Stimulated activated CD8-positive, alpha-beta memory T cell treated with anti-CD3 and anti-CD28 coated beads, Interleukin-12 subunit alpha, Interleukin-12 subunit beta, amount 100 ng/mL, for 1 hour (primary cell): ENCODE results near the gene DMD.
"Not testable (repeated sequence)": the region's sequence is repeated elsewhere in the genome, so short reads cannot be mapped to it uniquely, and the experiment has no call there.

Experiments
- DNase-seq: peaks from one replicate; pipeline ENCODE4 v3.0.0-alpha.2; 2020; ENCODE audit warnings: low read depth

The DMD gene

DNA sequence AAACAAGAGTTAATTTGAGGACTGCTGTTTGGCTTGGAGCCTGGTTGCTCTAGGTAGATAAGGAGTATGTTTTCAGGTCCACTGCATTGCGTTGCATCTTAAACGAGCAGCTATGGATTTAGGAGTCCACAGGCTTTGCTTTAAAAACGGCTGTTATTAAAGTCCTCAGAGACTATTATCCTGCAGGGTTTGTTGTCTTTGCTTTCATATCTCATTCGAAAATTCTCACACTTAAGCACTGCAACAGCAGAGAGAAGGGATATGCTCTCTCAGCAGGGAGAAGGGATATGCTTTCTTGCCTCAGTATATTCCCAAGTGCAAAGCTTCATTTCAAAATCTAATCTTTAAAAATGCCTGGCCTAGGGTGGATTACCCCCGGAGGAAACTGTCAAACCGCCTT is 1694.8 kb downstream of the DMD start:
- DNase-seq = no peak

DNA sequence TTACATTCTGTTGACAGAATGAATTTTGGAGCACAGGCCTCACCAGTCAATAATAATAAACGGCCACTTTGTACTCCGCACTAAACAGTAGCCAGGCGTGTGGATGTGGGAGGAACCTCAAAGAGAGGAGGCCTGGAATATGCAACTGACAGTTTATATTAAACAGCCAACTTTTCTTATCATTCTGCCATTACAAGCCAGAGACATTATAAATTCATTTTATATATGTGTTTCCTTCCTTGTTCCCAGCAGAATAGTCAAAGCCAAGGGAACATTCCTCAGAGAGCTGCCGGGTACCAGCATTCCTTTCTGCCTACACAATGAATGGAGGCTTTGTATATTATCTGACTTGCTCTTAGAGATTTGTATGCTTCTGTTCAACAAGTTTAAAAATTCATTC is 1703.0 kb downstream of the DMD start:
- no peak for DNase-seq

DNA sequence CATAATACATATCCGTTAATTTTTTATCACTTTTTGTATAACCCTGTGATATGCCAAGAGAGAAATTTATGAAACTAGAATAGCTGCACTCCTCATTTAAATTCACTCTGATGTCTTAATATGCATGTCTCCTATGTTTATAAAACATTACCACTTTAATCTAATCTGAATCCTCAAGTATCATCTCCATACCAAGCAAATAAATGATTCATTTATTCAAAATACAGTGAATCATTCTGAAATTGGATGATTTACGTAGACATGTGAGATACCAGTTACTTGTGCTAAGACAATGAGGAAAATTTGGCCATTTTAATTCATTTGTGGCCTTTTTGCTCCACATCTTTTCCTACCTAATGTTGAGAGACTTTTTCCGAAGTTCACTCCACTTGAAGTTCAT is 1704.4 kb downstream of the DMD start:
- DNase-seq = no peak

DNA sequence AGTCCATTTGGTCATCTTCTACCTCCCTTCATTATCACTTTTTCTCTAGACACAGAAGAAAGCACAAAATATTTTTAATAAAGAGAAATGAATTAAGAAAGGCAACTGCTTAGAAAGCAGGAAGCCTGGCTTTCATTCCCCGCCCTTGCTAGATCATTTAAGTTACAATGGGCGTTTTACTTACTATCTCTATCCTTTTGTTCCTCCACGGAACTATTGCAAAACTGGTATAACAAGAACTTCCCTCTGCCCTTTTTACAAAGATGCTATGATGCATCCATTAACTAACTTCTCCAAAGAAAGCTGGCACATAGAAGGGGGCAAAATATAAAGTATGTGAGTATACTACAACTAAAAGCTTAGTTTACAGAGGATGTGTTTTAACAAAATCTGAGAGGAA is 1705.0 kb downstream of the DMD start:
- DNase-seq = no peak

DNA sequence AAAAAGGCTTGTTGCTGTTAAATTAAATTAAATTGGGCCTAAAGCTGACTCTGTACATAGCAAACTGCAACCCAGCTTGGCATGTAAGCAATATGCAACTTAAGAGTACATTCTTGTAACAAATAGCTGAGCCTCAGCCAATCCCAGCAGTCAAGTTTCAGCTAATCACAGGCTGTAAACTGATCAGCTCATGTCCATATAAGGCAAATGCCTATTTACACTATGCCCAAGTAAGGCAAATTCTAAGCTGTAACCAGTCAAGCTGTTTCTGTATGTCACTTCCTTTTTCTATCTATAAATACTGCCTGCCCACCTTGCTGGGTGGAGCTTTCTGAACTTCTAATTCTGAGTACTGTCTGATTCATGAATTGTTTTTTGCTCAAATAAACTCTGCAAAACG is 1710.4 kb downstream of the DMD start:
- no peak for DNase-seq

DNA sequence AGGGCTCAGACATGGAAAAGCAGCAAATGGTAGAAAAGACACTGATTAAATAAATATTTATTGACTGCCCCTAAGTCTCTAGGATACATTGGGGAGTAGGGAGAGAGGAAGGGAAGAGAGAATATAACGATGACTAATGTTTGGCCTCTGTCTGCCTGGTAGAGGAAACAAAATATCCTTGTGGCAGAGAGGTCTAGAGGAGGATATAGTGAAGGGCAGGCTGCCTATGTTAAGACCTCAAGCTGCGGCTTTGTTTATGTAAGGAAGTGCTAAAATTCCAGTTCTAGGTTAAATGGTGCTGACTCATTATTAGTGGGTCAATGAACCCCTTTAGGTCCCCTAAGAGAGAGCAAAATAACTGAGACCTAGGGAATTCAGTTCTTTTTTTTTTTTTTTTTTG is 1712.2 kb downstream of the DMD start:
- DNase-seq = no peak

DNA sequence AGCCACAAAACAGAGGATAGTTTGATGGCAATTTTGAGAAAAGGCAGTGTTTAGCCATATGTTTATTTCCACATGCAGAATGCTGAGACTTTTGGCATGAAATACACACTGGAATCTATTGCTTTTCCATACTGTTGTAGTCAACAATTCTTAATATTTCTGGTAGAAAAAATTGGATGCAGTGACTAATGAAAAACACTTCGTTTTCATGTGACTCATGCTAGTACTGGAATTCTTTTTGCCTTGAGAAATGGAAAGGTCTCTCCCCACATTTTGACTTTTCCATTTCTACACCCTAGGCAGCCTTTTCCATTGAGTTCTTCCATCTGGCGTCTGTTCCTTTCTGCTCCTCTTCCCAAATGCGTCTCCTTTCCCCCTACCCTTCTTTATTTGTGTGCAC is 1714.3 kb downstream of the DMD start:
- DNase-seq = no peak

DNA sequence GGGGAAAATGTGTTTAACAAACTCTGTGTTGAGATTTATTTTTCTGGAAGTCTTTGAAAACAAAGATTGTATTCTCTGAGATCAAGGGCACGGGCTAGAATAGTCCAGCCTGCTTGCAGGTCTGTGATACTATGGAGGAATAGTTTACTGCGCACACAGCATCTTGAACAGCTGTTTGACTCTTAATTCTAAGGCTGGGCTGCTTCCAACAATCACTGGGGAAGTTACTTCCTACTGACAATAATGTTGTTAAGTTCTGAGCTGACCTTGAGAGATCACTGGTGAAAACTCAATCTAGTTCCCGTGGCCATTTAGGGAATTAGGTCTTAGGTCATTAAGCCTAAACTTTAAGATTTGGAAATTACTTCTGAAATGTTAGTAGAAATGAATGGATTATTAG is 1723.4 kb downstream of the DMD start:
- DNase-seq = no peak

DNA sequence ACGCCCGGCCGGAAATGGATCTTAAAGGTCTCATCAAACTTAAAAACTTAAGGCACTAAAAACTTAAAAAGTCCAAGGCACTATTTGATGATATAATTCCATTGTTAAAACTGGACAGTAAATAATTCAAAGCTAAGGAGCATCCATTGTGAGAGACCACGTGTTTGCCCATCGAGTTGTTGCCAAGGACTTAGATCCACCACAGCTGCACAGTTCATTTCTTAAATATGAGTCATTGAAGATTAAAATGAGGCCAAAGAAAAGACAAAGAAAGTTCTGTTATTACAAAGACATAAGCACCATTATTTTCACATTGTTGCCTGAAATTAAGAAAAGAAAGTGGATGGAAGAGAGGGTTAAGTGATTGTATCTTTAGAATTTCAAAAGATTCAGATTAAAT is 1728.0 kb downstream of the DMD start:
- DNase-seq = no peak

DNA sequence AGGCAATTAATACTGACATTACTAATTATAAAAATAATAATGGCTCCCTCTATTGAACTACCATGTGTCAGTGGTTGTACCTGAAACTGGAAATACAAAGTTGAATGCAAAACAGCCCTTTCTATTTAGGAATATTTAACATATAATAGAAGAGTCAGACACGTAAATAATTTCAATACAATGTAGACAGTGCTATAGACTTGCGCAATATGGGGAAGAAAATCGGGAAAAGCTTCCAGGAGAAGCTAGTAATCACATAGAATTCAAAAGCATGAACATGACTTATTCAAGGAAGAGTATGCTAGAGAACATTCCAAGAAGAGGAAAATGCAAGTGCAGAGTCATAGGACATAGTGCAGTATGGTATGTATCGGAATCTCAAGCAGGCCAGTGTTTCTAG is 1730.7 kb downstream of the DMD start:
- DNase-seq = no peak

DNA sequence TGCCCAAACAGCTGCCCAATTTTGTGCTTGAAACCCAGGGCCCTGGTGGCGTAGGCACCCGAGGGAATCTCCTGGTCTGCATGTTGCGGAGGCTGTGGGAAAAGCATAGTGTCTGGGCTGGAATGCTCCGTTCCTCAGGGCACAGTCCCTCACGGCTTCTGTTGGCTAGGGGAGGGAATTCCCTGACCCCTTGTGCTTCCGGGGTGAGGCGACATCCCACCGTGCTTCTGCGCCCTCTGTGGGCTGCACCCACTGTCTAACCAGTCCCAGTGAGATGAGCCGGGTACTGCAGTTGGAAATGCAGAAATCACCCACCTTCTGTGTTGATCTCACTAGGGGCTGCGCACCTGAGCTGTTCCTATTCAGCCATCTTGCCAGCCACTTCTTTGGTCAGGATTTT is 1740.1 kb downstream of the DMD start:
- DNase-seq = no peak

DNA sequence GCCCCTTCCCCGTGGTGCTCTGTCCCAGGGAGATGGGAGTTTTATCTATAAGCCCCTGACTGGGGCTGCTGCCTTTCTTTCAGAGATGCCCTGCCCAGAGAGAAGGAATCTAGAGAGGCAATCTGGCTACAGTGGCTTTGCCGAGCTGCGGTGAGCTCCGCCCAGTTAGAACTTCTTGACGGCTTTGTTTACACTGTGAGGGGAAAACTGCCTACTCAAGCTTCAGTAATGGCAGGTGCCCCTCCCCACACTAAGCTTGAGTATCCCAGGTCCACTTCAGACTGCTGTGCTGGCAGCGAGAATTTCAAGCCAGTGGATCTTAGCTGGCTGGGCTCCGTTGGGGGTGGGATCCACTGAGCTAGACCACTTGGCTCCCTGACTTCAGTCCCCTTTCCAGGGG is 1740.6 kb downstream of the DMD start:
- not testable (repeated sequence) for DNase-seq

DNA sequence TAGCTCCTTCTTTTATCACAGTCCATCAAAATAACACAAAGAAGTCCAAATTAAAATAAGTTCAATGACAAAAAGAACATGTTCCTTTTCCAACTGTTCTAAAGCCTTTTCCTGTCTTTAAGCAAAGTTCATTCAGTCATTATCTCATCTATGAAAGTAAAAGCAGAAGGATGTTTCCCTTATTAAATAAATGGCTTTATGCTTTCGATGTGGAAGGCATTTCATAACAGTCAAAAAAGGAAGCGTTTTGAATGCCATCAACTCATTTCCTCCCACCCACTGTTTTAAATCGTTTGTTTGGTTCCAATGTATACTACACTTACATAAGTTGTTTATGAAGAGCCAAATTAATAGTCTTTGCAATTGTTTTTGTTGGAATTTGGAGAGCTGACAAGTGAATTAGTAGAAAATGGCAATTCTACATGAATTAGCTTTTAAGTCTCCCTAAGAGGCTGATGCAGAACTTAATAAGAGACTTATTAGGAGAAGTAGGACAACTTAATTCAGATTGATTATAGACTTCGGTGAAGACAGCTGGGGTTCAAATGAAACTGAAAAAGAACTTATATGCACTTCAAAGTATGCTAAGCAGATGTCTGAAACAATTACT is 1746.9 kb downstream of the DMD start:
- DNase-seq = no peak

DNA sequence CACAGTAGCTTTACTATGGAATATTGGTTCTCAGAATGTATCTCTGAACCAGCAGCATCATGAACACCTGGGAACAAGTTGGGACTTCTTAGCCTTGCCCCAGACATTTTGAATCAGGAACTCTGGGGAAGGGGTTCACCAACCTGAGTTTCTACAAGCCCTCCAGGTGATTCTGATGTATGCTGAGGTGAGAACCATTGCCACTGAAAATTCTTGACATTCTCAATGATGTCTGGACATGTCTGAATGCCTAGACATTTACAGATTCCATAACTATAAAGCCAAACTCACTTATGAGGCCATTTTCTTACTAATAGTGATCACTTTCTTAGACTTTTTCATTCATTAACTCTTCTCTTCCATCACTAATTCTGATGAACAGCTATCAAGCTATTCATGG is 1750.1 kb downstream of the DMD start:
- DNase-seq = no peak

DNA sequence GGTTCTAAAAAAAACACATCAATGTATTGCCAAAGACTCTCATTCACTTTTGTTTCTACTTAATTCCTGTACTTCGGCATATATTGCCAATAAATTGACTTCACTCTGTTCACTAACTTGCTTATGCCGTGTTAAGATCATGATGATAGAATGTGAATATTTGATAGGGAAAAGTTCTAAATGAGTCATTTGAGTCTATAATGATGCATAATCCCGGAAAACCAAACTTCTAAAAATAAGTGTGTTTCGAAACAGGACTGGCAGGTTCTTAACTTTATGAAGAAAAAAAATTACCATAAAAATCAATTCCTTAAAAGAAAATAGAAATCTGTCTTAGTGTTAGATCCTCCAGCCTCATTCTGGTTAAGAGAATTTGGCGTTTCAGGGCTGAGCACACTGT is 1752.0 kb downstream of the DMD start:
- no peak for DNase-seq

DNA sequence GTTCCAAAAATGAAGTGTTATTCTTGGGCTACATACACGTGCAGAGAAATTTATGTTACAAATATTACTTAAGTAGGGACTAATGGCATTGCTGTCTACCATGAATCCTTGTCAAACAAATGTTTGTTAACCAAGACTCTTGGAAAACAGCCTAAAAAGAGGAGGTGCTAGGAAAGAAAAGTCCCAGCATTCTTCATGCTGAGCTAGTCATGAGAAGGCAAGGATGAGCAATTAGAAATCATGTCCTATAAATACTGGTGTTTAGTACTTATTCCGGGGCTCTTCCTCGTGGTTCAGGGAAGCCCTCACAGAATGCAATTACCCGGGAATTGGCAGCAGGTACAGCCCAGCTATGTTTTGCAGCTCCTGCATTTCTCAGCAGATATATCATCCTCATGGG is 1761.4 kb downstream of the DMD start:
- no peak for DNase-seq

DNA sequence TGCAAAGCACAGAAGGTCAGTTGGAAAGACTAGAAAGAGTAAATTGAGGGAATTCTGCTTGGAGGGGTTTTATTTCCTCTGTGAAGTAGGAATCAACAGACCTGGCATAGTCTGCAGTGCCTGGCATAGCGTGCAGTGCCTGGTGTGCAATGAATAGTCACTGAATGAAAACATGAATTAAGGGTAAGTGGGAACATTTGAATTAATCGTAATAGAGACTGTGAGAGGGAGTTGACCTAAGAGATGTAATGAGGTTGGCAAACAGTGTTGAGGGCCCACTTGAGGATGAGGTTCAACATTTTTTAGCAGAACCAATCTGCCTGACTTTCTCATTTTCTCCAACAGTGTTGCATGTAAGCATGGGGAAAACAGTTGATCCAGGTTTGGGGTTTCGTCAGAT is 1762.3 kb downstream of the DMD start:
- DNase-seq = no peak

DNA sequence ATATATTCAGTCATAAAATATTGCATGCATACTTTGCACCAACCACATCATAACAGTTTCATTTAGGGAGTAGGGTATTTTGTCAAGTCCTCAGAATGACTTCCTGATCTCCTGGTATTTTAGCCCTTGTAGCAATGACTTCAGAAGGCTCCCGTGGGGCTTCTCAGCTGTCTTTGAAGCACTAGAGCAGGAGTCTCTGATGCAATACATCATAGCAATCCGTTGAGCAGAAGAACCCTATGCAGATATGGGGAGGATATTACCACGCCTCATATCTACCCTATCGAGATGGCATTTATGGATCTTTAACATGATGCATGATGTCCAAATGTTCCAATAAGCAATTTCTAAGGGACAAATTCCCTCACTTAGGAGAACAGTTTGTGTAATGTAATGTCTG is 1765.8 kb downstream of the DMD start:
- no peak for DNase-seq

DNA sequence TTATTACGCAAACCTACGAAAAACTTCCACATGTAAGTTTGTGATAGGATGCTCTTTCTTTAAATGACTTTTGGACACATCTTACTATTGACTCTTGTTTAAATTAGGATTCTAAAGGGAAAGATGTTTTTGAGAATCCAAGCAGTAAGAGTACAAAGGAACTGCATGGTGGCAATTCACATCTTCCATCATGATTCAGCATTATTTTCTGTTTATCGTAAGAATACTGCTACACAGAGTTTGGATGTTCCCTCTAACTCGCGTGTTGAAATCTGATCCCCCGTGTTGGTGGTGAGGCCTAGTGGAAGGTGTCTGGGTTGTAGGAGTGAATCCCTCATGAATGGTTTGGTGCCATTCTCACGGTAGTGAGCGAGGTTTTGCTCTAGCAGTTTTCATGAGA is 1767.7 kb downstream of the DMD start:
- no peak for DNase-seq

DNA sequence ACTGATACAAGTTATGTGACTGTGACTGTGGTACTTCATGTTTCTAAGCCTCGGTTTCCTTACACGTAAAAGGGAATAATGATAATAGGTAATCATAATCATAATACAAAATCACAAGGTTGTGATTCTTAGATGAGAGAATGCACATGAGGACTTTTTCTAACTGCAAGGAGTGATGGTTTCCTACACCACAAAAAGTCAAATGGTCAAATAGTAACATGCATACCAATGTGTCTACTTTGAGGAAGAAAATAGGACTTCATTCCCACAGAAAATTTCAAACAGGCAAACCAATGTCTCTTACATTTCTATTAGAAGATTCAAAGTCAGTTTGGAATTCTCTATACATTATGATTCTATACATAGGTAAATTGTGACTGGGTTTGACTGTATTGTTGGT is 1770.8 kb downstream of the DMD start:
- DNase-seq = no peak

DNA sequence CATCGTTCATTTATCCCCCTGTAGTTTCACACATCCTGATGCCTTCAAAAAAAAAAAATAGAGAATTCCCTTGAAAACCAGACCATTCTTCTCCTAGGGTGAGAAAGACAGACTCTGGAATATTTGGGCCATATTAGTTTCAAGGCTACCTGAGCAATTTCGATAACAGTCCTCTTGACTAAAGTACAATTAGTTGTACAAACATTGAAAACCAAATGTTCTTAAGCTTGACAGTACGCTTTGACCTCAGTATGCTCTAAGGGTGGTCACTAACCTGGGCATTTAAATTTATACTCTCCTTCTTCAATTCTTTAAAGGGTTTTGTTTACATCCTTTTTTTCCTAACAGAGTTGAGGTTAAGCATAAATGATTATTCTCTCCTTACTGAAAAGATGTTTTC is 1774.9 kb downstream of the DMD start:
- DNase-seq = no peak

DNA sequence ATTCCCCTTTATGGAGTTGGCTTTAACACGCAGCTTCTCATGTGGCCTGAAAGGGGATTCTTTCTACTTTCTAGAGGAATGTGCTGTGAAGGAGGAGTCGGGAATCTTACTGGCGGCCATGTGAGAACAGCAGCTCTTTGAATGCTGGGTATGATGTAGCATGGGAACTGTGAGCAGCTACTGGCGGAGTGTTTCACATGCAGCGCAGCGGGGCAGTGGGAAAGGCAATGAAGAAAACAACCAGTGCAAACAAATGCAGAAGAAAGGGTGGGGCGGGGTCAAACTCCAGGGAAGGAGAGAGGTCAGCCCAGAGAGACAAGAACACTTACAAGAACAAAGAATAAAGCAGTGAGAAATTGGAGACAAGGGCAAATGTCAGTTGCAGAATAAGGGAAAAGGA is 1775.8 kb downstream of the DMD start:
- DNase-seq = no peak

DNA sequence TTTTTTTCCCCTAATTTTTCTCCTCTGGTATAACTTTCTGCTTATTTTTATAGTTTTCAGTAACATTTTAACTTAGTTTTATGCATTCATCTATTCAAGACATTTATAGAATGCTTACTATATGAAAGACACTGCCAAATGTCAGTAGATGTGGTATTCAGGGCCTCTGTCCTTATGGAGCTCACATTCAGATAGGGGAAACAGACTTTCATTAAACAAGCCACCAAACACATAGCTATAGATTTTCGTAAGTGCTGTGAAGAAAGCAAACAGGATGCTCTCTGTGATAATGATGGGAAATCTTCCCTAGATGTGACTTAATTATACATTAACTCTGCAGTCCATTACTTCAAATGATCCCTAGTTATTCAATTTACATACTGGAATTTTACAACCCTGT is 1777.5 kb downstream of the DMD start:
- no peak for DNase-seq

DNA sequence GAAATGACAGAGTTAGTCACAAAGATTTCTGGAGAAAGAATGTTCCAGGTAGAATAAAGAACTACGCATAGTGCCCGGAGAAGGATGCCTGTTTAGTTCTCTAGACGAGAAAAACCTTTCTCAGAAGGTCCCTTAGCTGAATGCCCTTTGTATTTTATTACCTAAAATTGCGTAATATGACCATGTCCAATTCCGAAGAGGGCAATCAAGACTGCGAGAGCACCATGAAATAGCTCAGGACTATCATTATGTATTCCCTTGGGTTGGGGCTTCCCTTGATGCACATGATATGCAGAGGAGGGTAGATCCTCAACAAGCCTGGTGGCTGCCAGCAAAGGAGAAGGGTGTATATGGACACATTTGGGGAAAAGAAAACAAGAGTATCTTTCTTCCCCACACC is 1781.4 kb downstream of the DMD start:
- DNase-seq = no peak

DNA sequence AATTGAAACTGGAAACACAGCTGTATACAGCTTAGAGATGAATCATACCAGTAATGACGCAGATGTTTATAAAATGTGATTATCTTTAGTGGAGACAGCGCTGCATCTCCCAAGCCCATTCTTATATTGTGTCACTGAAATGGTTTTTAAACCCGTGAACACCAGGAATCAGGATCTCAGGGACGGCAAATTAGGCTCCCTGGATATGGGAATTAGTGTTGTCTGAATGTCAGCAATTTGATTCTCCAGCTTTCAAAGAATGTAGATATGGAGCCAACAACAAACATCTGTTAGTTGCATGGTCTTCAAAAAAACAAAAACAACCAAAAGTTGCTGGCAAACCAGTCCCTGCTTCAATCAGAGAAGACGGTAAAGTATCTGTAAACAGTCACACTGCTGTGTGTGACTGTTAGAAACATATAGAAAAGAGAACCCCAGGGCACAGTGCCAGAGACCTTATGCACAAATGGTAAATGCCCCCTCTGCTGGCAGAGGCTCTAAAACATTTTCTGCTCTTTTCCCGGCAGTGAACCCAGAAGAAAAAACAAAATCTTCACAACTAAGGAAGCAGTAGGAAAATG is 1787.7 kb downstream of the DMD start:
- no peak for DNase-seq
